ENCODE measurements around the gene MKKS.

Gene MKKS

DNA sequence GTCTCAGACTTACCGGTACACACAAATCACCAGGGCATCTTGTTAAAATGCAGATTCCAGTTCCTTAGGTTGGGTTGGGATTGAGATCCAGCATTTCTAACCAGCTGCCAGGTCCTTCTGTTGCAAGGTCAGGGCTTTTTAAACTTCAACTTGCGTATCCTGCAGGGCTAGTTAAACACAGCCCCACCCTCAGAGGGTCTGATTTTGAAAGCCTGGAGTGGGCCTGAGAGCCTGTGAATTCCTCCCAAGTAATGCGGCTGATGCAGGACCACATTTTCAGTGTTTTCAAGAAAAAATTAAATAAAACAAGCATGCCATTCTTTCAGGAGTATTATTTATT lies 65.3 kb downstream of the MKKS start:
- DNase-seq (ENCODE audit: low read depth): no peak

DNA sequence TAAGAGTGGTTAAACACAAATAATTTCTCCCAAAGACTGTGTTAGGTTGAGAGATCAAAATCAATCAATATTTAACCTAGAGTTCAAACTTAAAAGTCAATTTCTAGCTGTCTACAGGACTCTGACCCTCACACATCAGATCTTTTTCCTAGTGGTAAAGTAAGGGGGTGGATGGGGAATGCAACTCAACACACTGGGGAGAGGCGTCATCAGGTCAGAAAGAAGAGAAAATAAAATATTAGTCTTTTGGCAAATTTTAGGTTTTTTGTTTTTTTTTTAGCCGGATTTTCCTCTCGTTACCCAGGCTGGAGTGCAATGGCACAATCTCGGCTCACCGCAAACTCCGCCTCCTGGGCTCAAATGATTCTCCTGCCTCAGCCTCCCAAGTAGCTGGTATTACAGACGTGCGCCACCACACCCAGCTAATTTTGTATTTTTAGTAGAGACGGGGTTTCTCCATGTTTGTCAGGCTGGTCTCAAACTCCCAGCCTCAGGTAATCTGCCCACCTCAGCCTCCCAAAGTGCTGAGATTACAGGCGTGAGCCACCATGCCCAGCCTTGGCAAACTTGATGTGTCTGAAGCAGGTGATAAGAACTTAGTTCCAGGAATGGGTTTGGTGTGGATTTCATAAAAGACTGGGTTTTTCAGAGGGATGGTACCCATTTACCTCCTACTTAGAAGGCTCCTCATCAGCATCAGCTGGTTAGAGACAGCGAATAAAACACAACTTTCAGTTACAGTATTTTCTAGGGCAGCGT lies 65.9 kb downstream of the MKKS start:
- DNase-seq (ENCODE audit: low read depth): no peak

- no peak for DNase-seq (ENCODE audit: low read depth)
Measured at GRCh38 chr20:10367693-10367942, 66.4 kb downstream of the MKKS start.

GRCh38 chr20:10366898-10367692 lies 66.9 kb downstream of the MKKS start:
- DNase-seq (ENCODE audit: low read depth): no peak

GRCh38 chr20:10362674-10363073 lies 71.3 kb downstream of the MKKS start:
- no peak for DNase-seq (ENCODE audit: low read depth)

DNA sequence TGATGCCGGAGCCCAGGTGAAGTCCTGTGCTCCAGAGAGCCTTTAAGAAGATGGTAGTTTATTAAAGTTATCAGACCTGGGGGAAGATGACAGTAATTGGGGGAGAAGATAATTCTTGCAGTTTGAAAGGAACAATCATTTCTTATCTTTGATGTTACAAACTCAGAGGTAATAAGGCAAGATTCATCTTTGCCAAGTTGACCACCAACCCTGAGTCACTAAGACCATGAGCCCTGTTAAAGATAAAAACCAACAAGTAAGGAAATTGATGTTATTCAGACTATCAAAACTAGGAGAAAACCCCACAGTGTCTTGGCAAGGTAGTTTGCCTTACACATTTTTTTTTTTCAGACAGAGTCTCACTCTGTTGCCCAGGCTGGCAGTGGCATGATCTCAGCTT lies 73.1 kb downstream of the MKKS start:
- DNase-seq (ENCODE audit: low read depth): no peak

GRCh38 chr20:10359621-10360040 lies 74.4 kb downstream of the MKKS start:
- DNase-seq (ENCODE audit: low read depth): no peak

DNA sequence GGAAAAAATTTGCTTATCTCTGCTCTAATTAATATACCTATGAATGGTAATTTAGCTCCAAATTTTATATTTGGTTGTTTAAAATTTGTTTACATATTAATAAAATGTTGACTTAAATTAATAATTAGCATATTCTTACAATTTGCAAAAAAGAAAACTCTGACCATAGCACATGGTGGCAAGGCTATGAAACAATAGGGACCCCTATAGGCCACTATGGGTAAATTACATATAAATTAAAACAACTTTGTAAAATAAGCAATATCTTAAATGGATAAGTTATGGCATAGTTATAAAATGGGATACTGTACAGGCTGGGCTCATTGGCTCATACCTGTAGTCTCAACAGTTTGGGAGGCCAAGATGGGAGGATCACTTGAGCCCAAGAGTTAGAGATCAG lies 76.0 kb downstream of the MKKS start:
- DNase-seq (ENCODE audit: low read depth): no peak

GRCh38 chr20:10357061-10357708 lies 76.8 kb downstream of the MKKS start:
- DNase-seq (ENCODE audit: low read depth): no peak

DNA sequence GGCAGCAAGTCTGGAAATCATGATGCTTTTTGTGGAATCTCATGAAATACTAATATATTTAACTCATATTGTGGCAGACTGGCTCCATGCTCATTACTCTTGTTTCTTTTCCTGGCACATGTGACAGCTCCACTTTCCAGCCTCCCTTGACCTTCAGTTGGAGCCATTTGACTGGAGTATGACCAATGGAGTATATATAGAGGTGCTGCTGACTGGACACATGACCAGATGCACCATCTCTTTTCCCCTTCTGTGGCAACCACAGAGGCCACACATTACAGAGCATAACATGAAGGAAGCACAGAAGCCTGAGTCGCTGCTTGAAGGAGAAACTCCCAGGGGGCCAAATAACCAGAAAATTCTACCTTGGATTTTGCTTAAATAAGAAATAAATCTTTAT lies 77.4 kb downstream of the MKKS start:
- DNase-seq (ENCODE audit: low read depth): no peak

GRCh38 chr20:10352934-10353824 lies 80.8 kb downstream of the MKKS start:
- no peak for DNase-seq (ENCODE audit: low read depth)
